GM10266 (cell line): ENCODE measurements around the gene PDCD10.

Experiments used
- DNase-seq: peaks from one replicate; pipeline ENCODE4 v3.0.0; 2012; ENCODE audit errors: extremely low spot score
- CTCF ChIP-seq: IDR thresholded peaks from 2 replicates; pipeline ENCODE4 v1.5.1; 2012; ENCODE audit warnings: mild to moderate bottlenecking, low read depth; ENCODE audit not compliant: control insufficient read depth, insufficient read depth; ENCODE audit errors: missing control alignments

Gene PDCD10

GRCh38 chr3:167772992-167773391 is 38.3 kb upstream of the PDCD10 start:
- DNase-seq = no peak
- no peak for TF ChIP-seq CTCF

GRCh38 chr3:167762296-167762695 is 27.6 kb upstream of the PDCD10 start:
- TF ChIP-seq CTCF = no peak

GRCh38 chr3:167761302-167761701 is 26.6 kb upstream of the PDCD10 start:
- no peak for TF ChIP-seq CTCF
- no peak for DNase-seq

More at GRCh38 chr3:167762296-167762695, 27.6 kb upstream of the PDCD10 start:
- DNase-seq = no peak

GRCh38 chr3:167754049-167754448 is 19.4 kb upstream of the PDCD10 start:
- DNase-seq = no peak
- TF ChIP-seq CTCF = no peak

- peak; percentile 56 for DNase-seq
- no peak for TF ChIP-seq CTCF
These were observed 15.7 kb upstream of the PDCD10 start for GRCh38 chr3:167750272-167750971.

GRCh38 chr3:167749728-167750127 is 15.0 kb upstream of the PDCD10 start:
- DNase-seq = no peak
- TF ChIP-seq CTCF = no peak

GRCh38 chr3:167749209-167749608 is 14.5 kb upstream of the PDCD10 start:
- TF ChIP-seq CTCF = no peak
- no peak for DNase-seq
